ENCODE results near the gene SLC9B1.

The SLC9B1 gene

GRCh38 chr4:103030791-103031190 is 11.3 kb upstream of the SLC9B1 start:
- no peak for DNase-seq (ENCODE audit: extremely low spot score)
- POLR2A ChIA-PET = no interaction called here
- TF ChIP-seq LEF1 (IDR thresholded peaks at IDR 0.05; ENCODE audit: borderline replicate concordance) (no peak), ELF4 (IDR thresholded peaks at IDR 0.05) (no peak), TARDBP (IDR thresholded peaks at IDR 0.05) (no peak), NFRKB (IDR thresholded peaks at IDR 0.05) (no peak), FOXM1 (IDR thresholded peaks at IDR 0.05; ENCODE audit: borderline replicate concordance) (no peak), SP1 (IDR thresholded peaks at IDR 0.05) (no peak), FOXA1 (IDR thresholded peaks at IDR 0.05) (no peak), PKNOX1 (IDR thresholded peaks at IDR 0.05) (no peak), SUZ12 (IDR thresholded peaks at IDR 0.05) (no peak), BHLHE40 (IDR thresholded peaks at IDR 0.05; ENCODE audit: borderline replicate concordance) (no peak), ARNT (IDR thresholded peaks at IDR 0.05) (no peak), ZNF384 (IDR thresholded peaks at IDR 0.05) (no peak), L3MBTL2 (conservative IDR thresholded peaks at IDR 0.05) (no peak), CTBP1 (IDR thresholded peaks at IDR 0.05; ENCODE audit: borderline replicate concordance) (no peak)
- CTCF ChIA-PET = no interaction called here

- ChIA-PET CTCF (interaction anchor here (0.6 kb wide), 1 partner anchor 23 kb away, joined by 3 read pairs; no protein-coding TSS in a partner anchor), POLR2A (no interaction called here)
- no peak for TF ChIP-seq FOXM1 (IDR thresholded peaks at IDR 0.05; ENCODE audit: borderline replicate concordance)
- TF ChIP-seq HDGF (IDR thresholded peaks at IDR 0.05; ENCODE audit: borderline replicate concordance) = no peak
- no peak for TF ChIP-seq TARDBP (IDR thresholded peaks at IDR 0.05)
- no peak for TF ChIP-seq LEF1 (IDR thresholded peaks at IDR 0.05; ENCODE audit: borderline replicate concordance)
- TF ChIP-seq L3MBTL2 (conservative IDR thresholded peaks at IDR 0.05) = no peak
- TF ChIP-seq ZNF384 (IDR thresholded peaks at IDR 0.05) = no peak
- TF ChIP-seq BHLHE40 (IDR thresholded peaks at IDR 0.05; ENCODE audit: borderline replicate concordance) = no peak
- no peak for TF ChIP-seq SP1 (IDR thresholded peaks at IDR 0.05)
- no peak for TF ChIP-seq FOXA1 (IDR thresholded peaks at IDR 0.05)
Observed at GRCh38 chr4:103029300-103029699, 9.8 kb upstream of the SLC9B1 start.

GRCh38 chr4:103026868-103027267 is 7.4 kb upstream of the SLC9B1 start:
- POLR2A ChIA-PET = no interaction called here
- no peak for DNase-seq (ENCODE audit: extremely low spot score)
- CTCF ChIA-PET = interaction anchor here (0.6 kb wide), 1 partner anchor 194 kb away, joined by 3 read pairs; no protein-coding TSS in a partner anchor
- no peak for TF ChIP-seq SUZ12 (IDR thresholded peaks at IDR 0.05)
- no peak for TF ChIP-seq CTBP1 (IDR thresholded peaks at IDR 0.05; ENCODE audit: borderline replicate concordance)
- no peak for TF ChIP-seq FOXM1 (IDR thresholded peaks at IDR 0.05; ENCODE audit: borderline replicate concordance)
- no peak for TF ChIP-seq HDGF (IDR thresholded peaks at IDR 0.05; ENCODE audit: borderline replicate concordance)
- no peak for TF ChIP-seq FOXA1 (IDR thresholded peaks at IDR 0.05)
- TF ChIP-seq TARDBP (IDR thresholded peaks at IDR 0.05) = no peak
- no peak for TF ChIP-seq LEF1 (IDR thresholded peaks at IDR 0.05; ENCODE audit: borderline replicate concordance)
- no peak for TF ChIP-seq ARNT (IDR thresholded peaks at IDR 0.05)
- no peak for TF ChIP-seq FOXK2 (IDR thresholded peaks at IDR 0.05)
- TF ChIP-seq BHLHE40 (IDR thresholded peaks at IDR 0.05; ENCODE audit: borderline replicate concordance) = no peak

More at GRCh38 chr4:103029300-103029699, 9.8 kb upstream of the SLC9B1 start:
- no peak for DNase-seq (ENCODE audit: extremely low spot score)

- CTCF ChIA-PET = no interaction called here
- no peak for DNase-seq (ENCODE audit: extremely low spot score)
- TF ChIP-seq NFRKB (IDR thresholded peaks at IDR 0.05) (no peak), ELF4 (IDR thresholded peaks at IDR 0.05) (no peak), FOXK2 (IDR thresholded peaks at IDR 0.05) (no peak), BHLHE40 (IDR thresholded peaks at IDR 0.05; ENCODE audit: borderline replicate concordance) (no peak), TARDBP (IDR thresholded peaks at IDR 0.05) (no peak)
- POLR2A ChIA-PET = no interaction called here
Observed at GRCh38 chr4:103024996-103025395, 5.5 kb upstream of the SLC9B1 start.

- no peak for TF ChIP-seq SUZ12 (IDR thresholded peaks at IDR 0.05)
- no peak for TF ChIP-seq BHLHE40 (IDR thresholded peaks at IDR 0.05; ENCODE audit: borderline replicate concordance)
- TF ChIP-seq ARNT (IDR thresholded peaks at IDR 0.05) = no peak
- TF ChIP-seq PKNOX1 (IDR thresholded peaks at IDR 0.05) = no peak
- TF ChIP-seq FOXM1 (IDR thresholded peaks at IDR 0.05; ENCODE audit: borderline replicate concordance) = no peak
- TF ChIP-seq LEF1 (IDR thresholded peaks at IDR 0.05; ENCODE audit: borderline replicate concordance) = no peak
- no peak for TF ChIP-seq FOXK2 (IDR thresholded peaks at IDR 0.05)
- no peak for TF ChIP-seq L3MBTL2 (conservative IDR thresholded peaks at IDR 0.05)
- TF ChIP-seq FOXA1 (IDR thresholded peaks at IDR 0.05) = no peak
- no peak for TF ChIP-seq TARDBP (IDR thresholded peaks at IDR 0.05)
- no peak for TF ChIP-seq NFRKB (IDR thresholded peaks at IDR 0.05)
- no peak for TF ChIP-seq CTBP1 (IDR thresholded peaks at IDR 0.05; ENCODE audit: borderline replicate concordance)
- no peak for TF ChIP-seq HDGF (IDR thresholded peaks at IDR 0.05; ENCODE audit: borderline replicate concordance)
- TF ChIP-seq SP1 (IDR thresholded peaks at IDR 0.05) = no peak
- TF ChIP-seq ELF4 (IDR thresholded peaks at IDR 0.05) = no peak
- TF ChIP-seq ZNF384 (IDR thresholded peaks at IDR 0.05) = no peak
- ChIA-PET POLR2A (no interaction called here), CTCF (no interaction called here)
- no peak for DNase-seq (ENCODE audit: extremely low spot score)
Observed at GRCh38 chr4:103021120-103021519, 1.6 kb upstream of the SLC9B1 start.

GRCh38 chr4:103018391-103019307 is 856 bp downstream of the SLC9B1 start:
- TF ChIP-seq ARNT (IDR thresholded peaks at IDR 0.05) (no peak), CTBP1 (IDR thresholded peaks at IDR 0.05; ENCODE audit: borderline replicate concordance) (no peak), FOXK2 (IDR thresholded peaks at IDR 0.05) (no peak)
- ChIA-PET CTCF (interaction anchor here (0.5 to 0.7 kb wide), 2 partner anchors 408 to 518 kb away, joined by 3 read pairs; partner anchors contain the start of gene NFKB1), POLR2A (interaction anchor here (0.7 kb wide), 1 partner anchor 56 kb away, joined by 3 read pairs; no protein-coding TSS in a partner anchor)
- peak; percentile 11 for DNase-seq (ENCODE audit: extremely low spot score)
